ENCODE results near the gene CBLC. TPM values are rescaled to one million over a fixed set of nuclear protein-coding genes. Genes with fewer than 3 reads are reported as not detected.

CBLC gene
- total RNA-seq, 1 experiment from 2014 or later = 0.80 TPM

DNA sequence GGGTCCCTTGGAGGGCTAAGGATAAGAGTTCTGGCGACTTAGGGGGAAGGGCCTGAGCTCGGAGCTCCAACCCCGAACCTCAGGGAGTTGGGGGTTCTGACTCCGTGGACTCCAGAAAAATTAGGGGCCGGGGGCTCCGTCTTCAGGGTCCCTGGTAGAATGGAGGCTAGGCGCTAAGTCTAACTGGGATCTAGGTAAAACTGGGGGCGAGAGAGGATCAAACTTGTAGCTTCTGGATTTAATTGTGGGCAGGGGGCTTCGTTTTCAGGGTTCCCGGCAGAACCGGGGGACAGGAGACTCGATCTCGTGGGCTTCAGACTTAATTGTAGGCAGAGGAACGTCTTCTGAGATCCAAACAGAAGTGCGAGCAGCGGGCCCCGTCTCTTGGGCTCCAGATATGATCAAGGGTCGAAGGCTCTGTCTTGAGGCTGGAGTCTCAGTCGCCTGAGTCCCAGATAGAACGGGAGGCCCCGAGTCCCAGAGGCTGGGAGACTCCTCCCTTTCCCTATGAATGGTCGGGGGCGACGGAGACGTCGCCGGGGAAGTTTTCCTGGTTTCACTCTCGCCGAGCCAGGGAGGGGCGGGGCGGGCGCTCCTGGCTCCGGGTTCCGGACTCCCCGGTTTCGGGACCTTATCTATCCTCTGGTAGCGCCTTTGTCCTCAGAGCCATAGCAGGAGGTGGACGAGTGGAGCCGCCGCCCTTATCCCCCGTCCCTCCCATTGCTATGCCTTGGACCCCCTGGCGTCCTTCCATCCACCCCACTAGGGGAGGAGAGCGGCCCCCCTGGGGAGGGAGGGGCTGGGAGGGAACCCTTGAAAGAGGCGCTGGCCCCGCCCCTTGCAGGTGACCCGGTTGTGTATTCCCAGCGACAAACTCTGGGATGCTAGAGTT is 69.7 kb downstream of the CBLC start:
- Histone ChIP-seq H3K4me3 (ENCODE audit: low read depth in 2 of 2, low read length in 2 of 2) (peak overlapping the region; percentile 92 to 93), H3K27me3 (ENCODE audit: control insufficient read depth, insufficient read depth, low read length) (no peaks in the 10 kb centered on the region), H3K36me3 (ENCODE audit: control insufficient read depth, insufficient read depth, low read length) (peaks cover 6% of the 10 kb centered on the region; the same call in 1 of the 2 replicates), H3K9me3 (ENCODE audit: control insufficient read depth, insufficient read depth, low read depth, low read length) (no peaks in the 10 kb centered on the region), H3K4me1 (ENCODE audit: control insufficient read depth, insufficient read depth, low read length) (peaks cover 25% of the 10 kb centered on the region), H3K27ac (ENCODE audit: low read length) (peak overlapping the region; percentile 94)
- no peak for TF ChIP-seq SIN3A (IDR thresholded peaks at IDR 0.05; ENCODE audit: borderline replicate concordance, insufficient read depth, low read depth, low read length)
- TF ChIP-seq, protein P1, sequence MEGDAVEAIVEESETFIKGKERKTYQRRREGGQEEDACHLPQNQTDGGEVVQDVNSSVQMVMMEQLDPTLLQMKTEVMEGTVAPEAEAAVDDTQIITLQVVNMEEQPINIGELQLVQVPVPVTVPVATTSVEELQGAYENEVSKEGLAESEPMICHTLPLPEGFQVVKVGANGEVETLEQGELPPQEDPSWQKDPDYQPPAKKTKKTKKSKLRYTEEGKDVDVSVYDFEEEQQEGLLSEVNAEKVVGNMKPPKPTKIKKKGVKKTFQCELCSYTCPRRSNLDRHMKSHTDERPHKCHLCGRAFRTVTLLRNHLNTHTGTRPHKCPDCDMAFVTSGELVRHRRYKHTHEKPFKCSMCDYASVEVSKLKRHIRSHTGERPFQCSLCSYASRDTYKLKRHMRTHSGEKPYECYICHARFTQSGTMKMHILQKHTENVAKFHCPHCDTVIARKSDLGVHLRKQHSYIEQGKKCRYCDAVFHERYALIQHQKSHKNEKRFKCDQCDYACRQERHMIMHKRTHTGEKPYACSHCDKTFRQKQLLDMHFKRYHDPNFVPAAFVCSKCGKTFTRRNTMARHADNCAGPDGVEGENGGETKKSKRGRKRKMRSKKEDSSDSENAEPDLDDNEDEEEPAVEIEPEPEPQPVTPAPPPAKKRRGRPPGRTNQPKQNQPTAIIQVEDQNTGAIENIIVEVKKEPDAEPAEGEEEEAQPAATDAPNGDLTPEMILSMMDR (IDR thresholded peaks at IDR 0.05) = no peak
- TF ChIP-seq POLR2AphosphoS5 (IDR thresholded peaks at IDR 0.05; ENCODE audit: low read depth, low read length) = no peak
- no peak for TF ChIP-seq TCF7L2 (IDR thresholded peaks at IDR 0.05; ENCODE audit: low read depth, low read length)
- TF ChIP-seq, protein P2, sequence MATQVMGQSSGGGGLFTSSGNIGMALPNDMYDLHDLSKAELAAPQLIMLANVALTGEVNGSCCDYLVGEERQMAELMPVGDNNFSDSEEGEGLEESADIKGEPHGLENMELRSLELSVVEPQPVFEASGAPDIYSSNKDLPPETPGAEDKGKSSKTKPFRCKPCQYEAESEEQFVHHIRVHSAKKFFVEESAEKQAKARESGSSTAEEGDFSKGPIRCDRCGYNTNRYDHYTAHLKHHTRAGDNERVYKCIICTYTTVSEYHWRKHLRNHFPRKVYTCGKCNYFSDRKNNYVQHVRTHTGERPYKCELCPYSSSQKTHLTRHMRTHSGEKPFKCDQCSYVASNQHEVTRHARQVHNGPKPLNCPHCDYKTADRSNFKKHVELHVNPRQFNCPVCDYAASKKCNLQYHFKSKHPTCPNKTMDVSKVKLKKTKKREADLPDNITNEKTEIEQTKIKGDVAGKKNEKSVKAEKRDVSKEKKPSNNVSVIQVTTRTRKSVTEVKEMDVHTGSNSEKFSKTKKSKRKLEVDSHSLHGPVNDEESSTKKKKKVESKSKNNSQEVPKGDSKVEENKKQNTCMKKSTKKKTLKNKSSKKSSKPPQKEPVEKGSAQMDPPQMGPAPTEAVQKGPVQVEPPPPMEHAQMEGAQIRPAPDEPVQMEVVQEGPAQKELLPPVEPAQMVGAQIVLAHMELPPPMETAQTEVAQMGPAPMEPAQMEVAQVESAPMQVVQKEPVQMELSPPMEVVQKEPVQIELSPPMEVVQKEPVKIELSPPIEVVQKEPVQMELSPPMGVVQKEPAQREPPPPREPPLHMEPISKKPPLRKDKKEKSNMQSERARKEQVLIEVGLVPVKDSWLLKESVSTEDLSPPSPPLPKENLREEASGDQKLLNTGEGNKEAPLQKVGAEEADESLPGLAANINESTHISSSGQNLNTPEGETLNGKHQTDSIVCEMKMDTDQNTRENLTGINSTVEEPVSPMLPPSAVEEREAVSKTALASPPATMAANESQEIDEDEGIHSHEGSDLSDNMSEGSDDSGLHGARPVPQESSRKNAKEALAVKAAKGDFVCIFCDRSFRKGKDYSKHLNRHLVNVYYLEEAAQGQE (IDR thresholded peaks at IDR 0.05; ENCODE audit: insufficient read depth in 1 of 2, low read depth in 2 of 2, low read length in 1 of 2) = no peak
- BruUV-seq (replicated peaks) = TSS peak; percentile 91
- DNase-seq (ENCODE audit: low read depth, low spot score) (no peak), ATAC-seq (peak; percentile 18; the same call in 1 of the 2 replicates)
- ChIA-PET POLR2A (interaction anchor here (0.6 kb wide), 1 partner anchor 76 kb away, joined by 11 read pairs; no protein-coding TSS in a partner anchor), CTCF (no interaction called here)
- intact Hi-C loops (cut with micrococcal nuclease; ENCODE audit: unreplicated experiment) (no loop called here), in situ Hi-C loops (cut with HindIII; ENCODE audit: low pct_unique_long_range_greater_than_20kb, low sequenced_read_pairs) (no loop called here)

DNA sequence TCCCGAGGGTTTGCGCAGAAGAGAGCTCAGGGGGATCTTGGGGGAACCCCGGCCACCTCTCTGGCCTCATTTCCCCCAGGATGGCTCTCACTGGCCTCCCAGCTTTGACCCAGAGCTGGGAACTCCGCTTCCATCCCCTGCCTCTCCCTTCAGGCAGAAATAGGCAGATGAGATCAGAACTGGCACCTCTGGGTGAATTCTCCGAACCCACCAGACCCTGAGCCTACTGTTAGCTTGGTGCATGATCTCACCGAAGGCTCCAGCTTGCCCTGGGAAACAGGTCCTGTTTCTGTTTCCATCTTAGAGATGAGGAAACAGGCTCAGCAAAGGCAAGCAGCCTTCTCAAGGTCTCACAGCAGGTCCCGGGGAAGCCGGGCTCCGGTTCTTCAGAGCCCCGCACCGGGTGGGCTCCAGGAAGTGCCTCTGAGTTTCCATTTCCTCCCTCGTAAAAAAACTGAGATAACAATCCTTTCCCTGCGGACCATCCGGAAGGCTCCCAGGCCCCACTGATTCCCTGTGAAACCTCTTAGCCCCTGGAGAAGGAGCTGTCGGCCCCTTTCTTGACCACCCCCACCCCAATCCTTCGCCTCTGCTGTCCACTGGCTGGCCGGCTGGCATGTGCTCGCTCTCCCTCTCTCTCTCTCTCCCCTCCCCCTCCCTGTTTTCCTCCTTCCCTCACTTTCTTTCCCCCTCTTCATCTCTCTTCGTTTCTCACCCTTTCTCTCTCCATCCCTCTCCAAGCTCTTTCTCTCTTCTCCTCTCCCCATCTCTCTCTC is 70.5 kb downstream of the CBLC start:
- no peaks in the 10 kb centered on the region for H3K27me3 ChIP-seq (ENCODE audit: control insufficient read depth, insufficient read depth, low read length)
- no peak for ATAC-seq
- H3K4me1 ChIP-seq (ENCODE audit: control insufficient read depth, insufficient read depth, low read length) = peaks cover 25% of the 10 kb centered on the region
- ChIA-PET CTCF (interaction anchor here (0.7 to 0.8 kb wide), 2 partner anchors 36 to 159 kb away, joined by 5 to 9 read pairs; no protein-coding TSS in a partner anchor), POLR2A (interaction anchor here (0.6 kb wide), 1 partner anchor 42 kb away, joined by 22 read pairs; no protein-coding TSS in a partner anchor)
- peaks cover 6% of the 10 kb centered on the region; the same call in 1 of the 2 replicates for H3K36me3 ChIP-seq (ENCODE audit: control insufficient read depth, insufficient read depth, low read length)
- no peaks in the 10 kb centered on the region for H3K9me3 ChIP-seq (ENCODE audit: control insufficient read depth, insufficient read depth, low read depth, low read length)
- DNase-seq (ENCODE audit: low read depth, low spot score) = no peak
- H3K27ac ChIP-seq (ENCODE audit: low read length) = peak overlapping the region; percentile 94
- intact Hi-C loops (cut with micrococcal nuclease; ENCODE audit: unreplicated experiment) (no loop called here), in situ Hi-C loops (cut with HindIII; ENCODE audit: low pct_unique_long_range_greater_than_20kb, low sequenced_read_pairs) (no loop called here)
- TF ChIP-seq, protein P1 (IDR thresholded peaks at IDR 0.05) = no peak
- no peak for TF ChIP-seq POLR2AphosphoS5 (IDR thresholded peaks at IDR 0.05; ENCODE audit: low read depth, low read length)
- TF ChIP-seq TCF7L2 (IDR thresholded peaks at IDR 0.05; ENCODE audit: low read depth, low read length) = no peak
- no peak for TF ChIP-seq SIN3A (IDR thresholded peaks at IDR 0.05; ENCODE audit: borderline replicate concordance, insufficient read depth, low read depth, low read length)
- TF ChIP-seq, protein P2 (IDR thresholded peaks at IDR 0.05; ENCODE audit: insufficient read depth in 1 of 2, low read depth in 2 of 2, low read length in 1 of 2) = no peak
- no TSS peak for BruUV-seq (replicated peaks)
- H3K4me3 ChIP-seq (ENCODE audit: low read depth in 2 of 2, low read length in 2 of 2) = peak overlapping the region; percentile 92 to 93
